ENCODE results near the gene APH1A.
"Not testable (repeated sequence)": the region's sequence is repeated elsewhere in the genome, so short reads cannot be mapped to it uniquely, and the experiment has no call there.

Gene APH1A

GRCh38 chr1:150267896-150268295 is 920 bp downstream of the APH1A start:
- no peak for DNase-seq

DNA sequence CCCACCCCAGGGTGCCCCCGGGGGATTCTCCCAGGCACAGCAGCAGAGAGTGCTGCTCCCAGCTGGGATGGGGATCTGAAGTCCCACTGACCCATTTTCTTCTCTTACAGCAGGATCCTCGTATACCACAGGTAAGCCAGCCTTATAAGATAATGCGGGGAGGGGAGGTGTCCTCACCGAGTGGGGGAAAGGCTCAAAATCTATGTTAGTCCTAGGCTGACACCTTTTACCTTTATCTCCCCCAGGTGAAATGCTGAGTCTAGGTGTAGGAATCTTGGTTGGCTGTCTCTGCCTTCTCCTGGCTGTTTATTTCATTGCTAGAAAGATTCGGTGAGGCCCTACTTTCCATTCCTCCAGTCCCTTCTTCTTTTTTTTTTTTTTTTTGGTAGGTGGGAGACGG is 5.3 kb downstream of the APH1A start:
- no peak for DNase-seq

GRCh38 chr1:150262388-150263320 is 6.2 kb downstream of the APH1A start:
- DNase-seq, result no peak

- DNase-seq, result no peak
Observed at GRCh38 chr1:150261367-150261766, 7.4 kb downstream of the APH1A start.

- DNase-seq, result peak; percentile 29
Observed at GRCh38 chr1:150259758-150260669, 8.8 kb downstream of the APH1A start.

DNA sequence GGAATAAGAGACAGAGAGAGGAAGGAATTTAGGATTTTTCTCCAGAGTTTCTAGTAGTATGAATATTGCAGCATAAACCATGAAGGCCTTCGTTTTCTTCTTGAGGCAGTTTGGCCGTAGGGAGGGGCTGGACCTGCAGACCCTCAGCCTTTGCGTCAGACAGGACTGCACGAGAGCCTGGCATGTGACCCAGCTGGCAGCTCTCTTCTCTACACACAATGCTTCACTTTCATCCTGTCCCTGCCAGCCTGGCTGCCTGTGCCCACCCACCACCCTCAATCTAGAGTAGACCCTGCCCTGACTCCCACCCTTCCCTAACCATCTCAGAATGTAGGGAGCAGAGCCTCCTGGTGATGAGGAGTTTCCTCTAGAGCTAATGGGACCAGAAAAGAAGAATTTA is 9.6 kb downstream of the APH1A start:
- no peak for DNase-seq

GRCh38 chr1:150257624-150258585 is 10.9 kb downstream of the APH1A start, which contains the start of gene CA14:
CA14 (plus strand) TSS chr1:150257774; CDS start chr1:150258129, 355 bp downstream.
- no peak for DNase-seq

GRCh38 chr1:150256554-150257341 is 12.1 kb downstream of the APH1A start:
- DNase-seq, result no peak

GRCh38 chr1:150256198-150256553 is 12.6 kb downstream of the APH1A start:
- no peak for DNase-seq

GRCh38 chr1:150249936-150250335 is 18.9 kb downstream of the APH1A start:
- no peak for DNase-seq

- DNase-seq, result no peak
Observed at GRCh38 chr1:150243003-150243402, 25.8 kb downstream of the APH1A start.

DNA sequence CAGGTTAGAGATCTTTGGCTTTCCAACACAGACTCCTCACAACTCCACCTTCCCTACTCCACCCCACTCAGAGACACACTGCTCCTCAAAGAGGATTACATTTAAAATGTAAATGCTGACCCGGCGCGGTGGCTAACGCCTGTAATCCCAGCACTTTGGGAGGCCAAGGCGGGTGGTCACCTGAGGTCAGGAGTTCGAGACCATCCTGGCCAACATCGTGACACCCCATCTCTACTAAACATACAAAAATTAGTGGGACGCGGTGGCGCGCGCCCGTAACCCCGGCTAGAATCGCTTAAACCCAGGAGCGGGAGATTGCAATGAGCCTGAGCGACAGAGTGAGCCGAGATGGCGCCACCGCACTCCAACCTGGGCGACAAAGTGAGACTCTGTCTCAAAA is 31.1 kb downstream of the APH1A start:
- DNase-seq, result no peak

DNA sequence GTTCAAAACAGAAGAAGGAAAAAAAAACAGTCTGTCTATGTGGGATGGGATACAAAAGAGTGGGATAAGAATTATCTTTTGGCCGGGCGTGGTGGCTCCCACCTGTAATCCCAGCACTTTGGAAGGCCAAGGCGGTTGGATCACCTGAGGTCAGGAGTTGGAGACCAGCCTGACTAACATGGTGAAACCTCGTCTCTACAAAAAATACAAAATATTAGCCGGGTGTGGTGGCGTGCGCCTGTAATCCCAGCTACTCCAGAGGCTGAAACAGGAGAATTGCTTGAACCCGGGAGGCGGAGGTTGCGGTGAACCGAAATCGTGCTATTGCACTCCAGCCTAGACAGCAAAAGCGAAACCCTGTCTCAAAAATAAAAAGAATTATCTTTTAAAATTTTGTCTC is 31.6 kb downstream of the APH1A start:
- not testable (repeated sequence) for DNase-seq

DNA sequence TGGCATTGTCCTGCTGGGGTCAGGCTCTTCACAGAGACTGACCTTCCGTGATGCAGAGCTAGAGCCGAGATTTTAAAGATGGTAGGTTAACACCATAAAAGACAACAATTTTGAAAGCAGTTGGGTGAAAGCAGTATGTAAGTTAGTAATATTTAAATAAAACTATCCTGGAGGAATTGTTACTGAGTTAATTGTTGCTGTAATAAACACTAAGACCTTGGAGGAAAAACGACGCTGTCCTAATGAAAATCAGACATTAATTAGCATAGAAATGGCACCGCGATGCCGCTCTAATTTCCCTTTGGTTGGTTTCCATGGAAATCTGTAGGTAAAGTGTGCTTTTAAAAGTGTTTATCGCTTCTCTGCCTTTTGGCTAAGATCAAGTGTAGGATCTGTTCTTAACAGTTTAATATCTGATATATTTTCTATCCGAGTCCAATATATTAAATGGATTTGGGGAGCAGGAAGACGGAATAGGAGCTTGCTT is 32.2 kb downstream of the APH1A start:
- DNase-seq, result no peak

DNA sequence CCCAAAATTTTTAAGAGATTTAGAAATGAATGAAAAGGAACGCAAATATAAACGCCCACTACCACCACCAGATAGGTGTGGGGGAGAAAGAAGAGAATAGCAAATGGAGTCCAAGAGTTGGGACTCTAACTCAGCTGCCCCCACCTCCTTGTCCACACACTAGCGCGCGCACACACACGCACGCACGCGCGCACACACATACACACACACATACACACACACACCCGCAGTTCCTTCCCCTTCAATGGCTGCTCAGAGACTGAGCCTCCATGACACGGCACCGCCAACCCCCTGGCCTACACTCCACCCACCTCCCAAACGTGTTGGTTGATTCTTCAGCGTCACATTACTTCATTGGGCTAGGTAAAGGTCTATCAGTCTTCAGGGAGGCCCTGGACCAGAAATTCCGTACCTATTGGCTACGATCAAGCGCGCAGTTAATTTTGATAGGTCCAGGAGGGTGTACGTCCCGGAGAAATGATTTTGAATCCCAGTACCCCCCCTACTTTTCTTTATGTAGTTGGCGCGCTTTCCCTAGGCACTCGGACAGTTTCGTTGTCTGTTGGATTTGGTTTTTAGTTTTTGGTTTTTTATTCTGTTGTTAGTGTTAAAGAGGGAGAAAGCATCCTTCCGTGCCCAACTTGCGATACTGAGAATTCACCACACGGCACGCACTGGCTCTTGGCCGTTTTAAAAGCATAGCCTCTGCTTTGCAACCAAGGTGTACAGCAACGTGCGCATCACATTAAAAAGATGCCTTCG is 32.8 kb downstream of the APH1A start, which contains the start of gene ANP32E:
Gene ANP32E (minus strand): TSS at position 261 of the 762 bp plus-strand sequence. CDS start 326 bp downstream, outside the sequence.
- peak; percentile 100 for DNase-seq

GRCh38 chr1:150235294-150235851 is 33.4 kb downstream of the APH1A start:
- no peak for DNase-seq

DNA sequence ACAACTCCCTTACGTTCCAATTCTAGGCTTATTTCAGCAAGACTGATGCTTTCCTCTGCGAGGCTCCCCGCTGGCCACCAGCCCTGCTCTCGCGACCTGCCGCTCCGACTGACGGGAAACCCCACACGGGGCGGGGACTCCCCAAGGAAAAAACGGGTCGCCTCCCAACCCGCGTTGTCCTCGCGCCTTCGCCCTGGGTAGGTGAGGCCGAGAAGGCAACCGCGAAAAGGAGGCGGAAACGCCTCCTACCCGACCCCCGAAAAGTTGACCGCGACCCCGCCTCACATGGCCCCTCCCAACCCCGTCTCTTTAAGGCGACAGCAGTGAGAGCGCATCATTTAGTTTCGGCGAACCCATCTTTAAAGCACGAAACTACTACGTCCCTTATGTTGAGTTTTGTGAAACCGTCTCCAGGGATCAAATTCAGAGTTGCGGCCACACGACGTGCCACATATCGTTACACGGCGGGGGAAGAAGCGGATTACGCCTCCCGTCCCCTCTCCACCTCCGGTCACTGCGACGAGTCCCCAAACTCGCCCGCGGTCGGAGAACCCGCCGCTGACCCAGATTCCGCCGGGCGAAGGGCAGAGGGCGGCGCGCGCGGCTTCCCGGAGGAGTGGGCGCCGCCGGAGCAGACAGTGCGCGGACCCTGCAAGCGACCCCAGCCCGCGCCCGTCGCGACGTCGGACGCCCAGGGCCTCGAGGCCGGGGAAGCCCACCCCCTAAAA is 34.1 kb downstream of the APH1A start:
- no peak for DNase-seq

- no peak for DNase-seq
Observed at GRCh38 chr1:150234309-150234565, 34.6 kb downstream of the APH1A start.
